A673 (cell line): ENCODE results near the gene SH3RF2. TPM values are rescaled to one million over a fixed set of nuclear protein-coding genes. Genes with fewer than 3 reads are reported as not detected.

ENCODE experiments used
- BruUV-seq: library from RNA; stranded (reverse); fragments of 400-500 nt; replicated peaks from 2 replicates; lab custom pipeline; 2021; lab: Mats Ljungman, UMichigan
- CTCF ChIA-PET: fragments of 300-600 bp; sonication (Branson Sonifier 250); formaldehyde crosslinking; loops from one replicate; lab custom pipeline; 2022; ENCODE audit warnings: antibody characterized with exemption; lab: Charles Lee
- POLR2A ChIA-PET: fragments of 300-600 bp; sonication (Branson Sonifier 250); formaldehyde crosslinking; loops from one replicate; lab custom pipeline; 2022; ENCODE audit warnings: antibody characterized with exemption; ENCODE audit not compliant: low non-redundant PET; lab: Charles Lee
- DNase-seq: peaks from one replicate; pipeline ENCODE4 v3.0.0-alpha.2; 2015; ENCODE audit warnings: low spot score
- H3K27ac ChIP-seq: fragments of 200-600 bp; sonication (generic); 2 replicates; pipeline ENCODE4 v1.5.1; 2016; ENCODE audit warnings: mixed run types, low read depth, mild to moderate bottlenecking, mixed read lengths, antibody characterized with exemption, low read length; ENCODE audit not compliant: poor library complexity, severe bottlenecking
- H3K27me3 ChIP-seq: fragments of 200-600 bp; sonication (generic); replicated peaks from 2 replicates; pipeline ENCODE4 v1.6.1; 2017; ENCODE audit warnings: mixed run types, low read depth, mild to moderate bottlenecking, mixed read lengths, antibody characterized with exemption, low read length; ENCODE audit not compliant: insufficient read depth, poor library complexity
- H3K36me3 ChIP-seq: fragments of 200-600 bp; sonication (generic); 2 replicates; pipeline ENCODE4 v1.6.1; 2016; ENCODE audit warnings: mixed run types, mild to moderate bottlenecking, mixed read lengths, antibody characterized with exemption, low read length; ENCODE audit not compliant: insufficient read depth, poor library complexity, severe bottlenecking
- H3K4me1 ChIP-seq: fragments of 200-600 bp; sonication (generic); 2 replicates; pipeline ENCODE4 v1.6.1; 2017; ENCODE audit warnings: mixed run types, mild to moderate bottlenecking, mixed read lengths, antibody characterized with exemption, low read length; ENCODE audit not compliant: insufficient read depth, poor library complexity, severe bottlenecking
- H3K4me3 ChIP-seq: fragments of 200-600 bp; sonication (generic); 2 replicates; pipeline ENCODE4 v1.5.1; 2016; ENCODE audit warnings: low read depth, mixed run types, mild to moderate bottlenecking, mixed read lengths, low read length; ENCODE audit not compliant: poor library complexity, severe bottlenecking
- H3K9me3 ChIP-seq: fragments of 200-600 bp; sonication (generic); 2 replicates; pipeline ENCODE4 v1.6.1; 2016; ENCODE audit warnings: mixed run types, low read depth, mild to moderate bottlenecking, mixed read lengths, antibody characterized with exemption, low read length; ENCODE audit not compliant: poor library complexity, severe bottlenecking
- EZH2 ChIP-seq: fragments of 200-600 bp; sonication (generic); IDR thresholded peaks from 2 replicates; pipeline ENCODE4 v1.6.1; 2017; ENCODE audit warnings: borderline replicate concordance, low read depth, mild to moderate bottlenecking, mixed read lengths, antibody characterized with exemption, low read length; ENCODE audit not compliant: poor library complexity, severe bottlenecking
- intact Hi-C: fragments of 100-400 bp; cut with micrococcal nuclease; formaldehyde crosslinking; loops from one replicate; pipeline ENCODE4 v1.10.0; 2022; ENCODE audit not compliant: unreplicated experiment
- total RNA-seq: library from RNA; stranded (reverse); gene quantifications from 2 replicates; pipeline ENCODE4 v1.2.3, GENCODE V29; 2021
- TF ChIP-seq, protein P1 (sequence below): fragments of 300-800, 200-600 bp; sonication (generic); conservative IDR thresholded peaks from 2 replicates; pipeline ENCODE4 v1.5.1; 2017; ENCODE audit warnings: low read depth, mild to moderate bottlenecking, antibody characterized with exemption, low read length, moderate library complexity, mixed read lengths

Gene SH3RF2
- total RNA-seq, 1 experiment from 2014 or later = 21.1 TPM

DNA sequence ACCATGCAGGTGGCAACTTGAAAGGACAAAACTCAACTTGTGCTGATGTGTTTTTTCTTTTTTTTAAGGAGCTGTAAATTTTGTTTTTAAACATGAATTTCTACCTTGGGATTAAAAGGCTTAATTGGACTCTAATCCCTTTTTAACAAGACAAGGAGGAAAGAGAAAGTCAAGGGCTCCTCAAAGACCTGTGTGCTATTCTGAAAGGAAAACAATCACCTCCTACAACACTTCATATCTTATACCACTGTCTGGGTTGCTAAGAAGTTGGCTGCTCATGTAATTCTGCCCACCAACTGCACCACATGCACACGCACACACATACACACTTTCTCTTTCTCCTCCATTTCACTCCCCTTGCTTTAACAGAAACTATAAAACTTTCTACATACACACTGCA lies 78.6 kb downstream of the SH3RF2 start:
- Histone ChIP-seq H3K27ac (no peak overlapping the region), H3K27me3 (no peaks in the 10 kb centered on the region), H3K4me1 (peaks cover 8% of the 10 kb centered on the region), H3K9me3 (no peaks in the 10 kb centered on the region), H3K4me3 (no peak overlapping the region), H3K36me3 (peaks cover 6% of the 10 kb centered on the region)
- POLR2A ChIA-PET = no interaction called here
- intact Hi-C loops = no loop called here
- no TSS peak for BruUV-seq
- CTCF ChIA-PET = no interaction called here
- DNase-seq = peak; percentile 15
- TF ChIP-seq, protein P1, sequence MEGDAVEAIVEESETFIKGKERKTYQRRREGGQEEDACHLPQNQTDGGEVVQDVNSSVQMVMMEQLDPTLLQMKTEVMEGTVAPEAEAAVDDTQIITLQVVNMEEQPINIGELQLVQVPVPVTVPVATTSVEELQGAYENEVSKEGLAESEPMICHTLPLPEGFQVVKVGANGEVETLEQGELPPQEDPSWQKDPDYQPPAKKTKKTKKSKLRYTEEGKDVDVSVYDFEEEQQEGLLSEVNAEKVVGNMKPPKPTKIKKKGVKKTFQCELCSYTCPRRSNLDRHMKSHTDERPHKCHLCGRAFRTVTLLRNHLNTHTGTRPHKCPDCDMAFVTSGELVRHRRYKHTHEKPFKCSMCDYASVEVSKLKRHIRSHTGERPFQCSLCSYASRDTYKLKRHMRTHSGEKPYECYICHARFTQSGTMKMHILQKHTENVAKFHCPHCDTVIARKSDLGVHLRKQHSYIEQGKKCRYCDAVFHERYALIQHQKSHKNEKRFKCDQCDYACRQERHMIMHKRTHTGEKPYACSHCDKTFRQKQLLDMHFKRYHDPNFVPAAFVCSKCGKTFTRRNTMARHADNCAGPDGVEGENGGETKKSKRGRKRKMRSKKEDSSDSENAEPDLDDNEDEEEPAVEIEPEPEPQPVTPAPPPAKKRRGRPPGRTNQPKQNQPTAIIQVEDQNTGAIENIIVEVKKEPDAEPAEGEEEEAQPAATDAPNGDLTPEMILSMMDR = no peak
- TF ChIP-seq EZH2 = no peak

DNA sequence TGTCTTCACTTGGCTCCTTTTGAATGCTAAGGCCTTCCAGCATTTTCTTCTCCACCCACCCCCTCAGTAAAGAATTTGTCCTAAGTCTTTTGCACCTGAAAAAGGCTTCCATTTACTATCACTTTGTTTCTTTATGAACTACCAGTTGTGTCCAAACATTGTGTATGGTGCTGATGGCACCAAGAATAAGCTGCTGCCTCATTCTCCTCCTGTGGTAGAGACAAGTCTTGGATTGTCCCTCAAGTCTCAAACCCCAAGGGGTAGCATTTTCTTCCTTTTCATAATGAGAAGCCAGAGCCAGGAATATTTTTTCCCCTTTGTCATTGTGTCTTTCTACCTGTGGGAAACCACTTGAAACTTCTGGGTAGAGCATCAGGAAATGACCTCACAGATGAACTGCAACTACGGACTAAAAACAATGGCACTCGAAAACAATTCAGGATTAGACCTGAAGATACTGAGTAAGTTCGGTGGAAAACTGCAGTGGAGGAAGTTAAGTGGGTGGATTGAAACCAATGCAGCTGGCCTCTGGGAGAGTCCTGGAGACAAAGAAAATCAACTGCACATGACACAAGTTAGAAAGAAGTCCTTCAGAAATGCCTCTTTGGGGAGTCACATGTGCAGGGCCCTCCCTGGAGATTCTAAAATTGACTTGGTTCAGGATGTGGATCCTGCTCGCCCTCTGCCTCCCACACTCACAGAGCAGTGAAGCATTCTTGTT lies 80.5 kb downstream of the SH3RF2 start:
- H3K36me3 ChIP-seq = peaks cover 6% of the 10 kb centered on the region
- no peak for TF ChIP-seq EZH2
- TF ChIP-seq, protein P1 = no peak
- H3K27me3 ChIP-seq = no peaks in the 10 kb centered on the region
- DNase-seq = peak; percentile 15
- CTCF ChIA-PET = no interaction called here
- no peak overlapping the region for H3K4me3 ChIP-seq
- BruUV-seq = no TSS peak
- no peak overlapping the region for H3K27ac ChIP-seq
- no peaks in the 10 kb centered on the region for H3K9me3 ChIP-seq
- H3K4me1 ChIP-seq = peaks cover 8% of the 10 kb centered on the region
- POLR2A ChIA-PET = no interaction called here
- intact Hi-C loops = no loop called here

DNA sequence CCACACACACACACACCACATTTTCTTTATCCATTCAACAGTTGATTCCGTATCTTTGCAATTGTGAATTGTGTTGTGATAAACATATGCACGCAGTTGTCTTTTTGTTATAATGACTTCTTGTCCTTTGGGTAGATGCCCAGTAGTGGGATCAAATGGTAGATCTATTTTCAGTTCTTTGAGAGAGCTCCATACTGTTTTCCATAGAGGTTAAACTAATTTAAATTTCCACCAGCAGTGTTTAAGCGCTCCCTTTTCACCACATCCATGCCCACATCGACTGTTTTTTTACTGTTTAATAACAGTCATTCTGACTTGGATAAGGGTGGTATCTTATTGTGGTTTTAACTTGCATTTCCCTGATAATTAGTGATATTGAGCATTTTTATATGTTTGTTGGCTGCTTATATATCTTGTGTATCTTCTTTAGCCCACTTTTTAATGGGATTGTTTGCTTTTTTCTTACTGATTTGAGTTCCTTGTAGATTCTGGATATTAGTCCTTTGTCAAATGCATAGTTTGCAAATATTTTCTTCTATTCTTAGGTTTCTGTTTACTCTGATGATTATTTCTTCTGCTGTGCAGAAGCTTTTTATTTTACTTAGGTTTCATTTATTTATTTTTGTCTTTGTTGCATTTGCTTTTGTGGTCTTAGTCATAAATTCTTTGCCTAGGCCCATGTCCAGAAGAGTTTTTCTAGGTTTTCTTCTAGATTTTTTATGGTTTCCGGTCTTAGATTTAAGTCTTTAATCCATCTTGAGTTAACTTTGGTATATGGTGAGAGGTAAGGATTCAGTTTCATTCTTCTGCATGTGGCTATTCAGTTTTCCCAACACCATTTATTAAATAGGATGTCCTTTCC lies 82.4 kb downstream of the SH3RF2 start:
- peaks cover 8% of the 10 kb centered on the region for H3K4me1 ChIP-seq
- BruUV-seq = no TSS peak
- DNase-seq = no peak
- no peak overlapping the region for H3K4me3 ChIP-seq
- ChIA-PET CTCF (no interaction called here), POLR2A (no interaction called here)
- no peak for TF ChIP-seq EZH2
- TF ChIP-seq, protein P1 = no peak
- peaks cover 6% of the 10 kb centered on the region for H3K36me3 ChIP-seq
- no peaks in the 10 kb centered on the region for H3K9me3 ChIP-seq
- intact Hi-C loops = no loop called here
- no peak overlapping the region for H3K27ac ChIP-seq
- H3K27me3 ChIP-seq = no peaks in the 10 kb centered on the region
